Smooth muscle cell of the umbilical artery (primary cell): ENCODE data around the gene ZNF649. TPM values are rescaled to one million over a fixed set of nuclear protein-coding genes. Genes with fewer than 3 reads are reported as not detected.

Experiments
- total RNA-seq: library from RNA; depleted of rRNA; stranded (reverse); fragments of >200 nt; gene quantifications from 2 replicates; pipeline ENCODE4 v1.2.3, GENCODE V29; 2014

Gene ZNF649
- 8.9 and 9.7 TPM in 2 replicates for total RNA-seq

GRCh38 chr19:51904331-51905165, at the start of gene ZNF649:
Gene ZNF649, minus strand, starts transcription at chr19:51905017. Its CDS starts 4,910 bp downstream, at chr19:51900107.

GRCh38 chr19:51926784-51927741, 22.2 kb upstream of the ZNF649 start, which contains the start of gene ZNF613:
Gene ZNF613, plus strand, starts transcription at chr19:51927472. Its CDS starts 8,749 bp downstream, at chr19:51936221.

DNA sequence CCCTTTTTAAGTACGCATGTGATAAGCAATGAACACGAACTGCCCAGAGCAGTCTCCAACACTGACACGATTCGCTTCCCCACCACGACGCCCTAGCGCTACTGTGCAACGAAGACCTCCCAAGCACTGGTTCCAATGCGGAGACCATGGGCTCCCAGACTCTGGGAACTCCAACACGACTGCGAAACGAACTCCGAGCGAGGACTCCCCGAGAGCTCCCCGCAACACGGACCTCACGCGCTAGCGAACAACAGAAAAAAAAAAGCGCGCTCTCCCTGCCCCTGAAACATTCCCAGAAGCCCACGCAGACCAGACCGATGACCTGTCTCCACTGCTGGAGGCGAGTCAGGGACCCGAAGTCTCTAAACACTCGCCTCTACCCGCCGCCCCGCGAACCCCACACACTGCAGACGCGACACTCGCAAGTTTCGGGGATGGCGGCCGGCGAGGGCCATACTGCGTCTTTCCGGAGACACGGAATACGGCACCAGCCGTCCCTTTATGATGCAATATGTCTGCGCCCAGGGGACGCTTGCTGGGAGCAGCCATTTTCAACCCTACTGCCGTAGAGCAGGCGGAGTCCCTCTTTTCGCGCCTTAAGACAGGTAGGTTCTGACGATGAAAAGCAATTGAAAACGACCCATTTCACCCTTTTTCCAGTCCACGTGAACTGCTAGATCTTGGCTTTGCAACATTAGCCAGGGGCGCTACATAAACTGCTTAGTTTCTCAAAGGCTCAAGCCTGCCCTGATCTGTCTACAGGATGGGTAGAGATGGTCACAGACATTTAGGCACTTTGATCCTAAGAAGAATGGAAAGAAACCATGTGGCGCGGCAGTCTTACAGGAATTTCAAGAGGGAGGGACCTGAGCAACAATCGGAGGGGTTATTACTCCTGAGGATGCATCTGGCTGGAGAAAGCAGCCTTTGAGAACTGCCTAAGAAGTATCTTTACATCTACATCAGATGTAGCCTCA, 17.0 kb downstream of the ZNF649 start, which contains the start of gene ZNF577:
Gene ZNF577 (minus strand): TSS at position 430 of the 977 bp plus-strand sequence. CDS start 7,569 bp downstream, outside the sequence.

Other genes with a start within 250 kb of the ZNF649 start
- gene SPACA6, start 211.7 kb downstream of the ZNF649 start, total RNA-seq, result 5.2 and 11.0 TPM in 2 replicates
- gene HAS1, start 181.0 kb downstream of the ZNF649 start, total RNA-seq, result 10.4 and 33.9 TPM in 2 replicates
- gene FPR1, start 153.1 kb downstream of the ZNF649 start, total RNA-seq, result 1.6 and 1.8 TPM in 2 replicates
- 0.05 and 0.30 TPM in 2 replicates for gene FPR2, start 143.8 kb downstream of the ZNF649 start, total RNA-seq
- gene FPR3, start 109.9 kb downstream of the ZNF649 start, total RNA-seq, result under 0.01 and 0.88 TPM in 2 replicates
- 9.1 and 14.0 TPM in 2 replicates for gene ZNF577, start 17.1 kb downstream of the ZNF649 start, total RNA-seq
- 8.0 and 8.4 TPM in 2 replicates for gene ZNF613, start 22.5 kb upstream of the ZNF649 start, total RNA-seq
- 7.7 and 8.3 TPM in 2 replicates for gene ZNF350, start 81.8 kb upstream of the ZNF649 start, total RNA-seq
- 12.5 and 13.3 TPM in 2 replicates for gene ZNF615, start 103.2 kb upstream of the ZNF649 start, total RNA-seq
- gene ZNF614, start 123.4 kb upstream of the ZNF649 start, total RNA-seq, result 10.1 and 11.5 TPM in 2 replicates
- 14.0 and 21.8 TPM in 2 replicates for gene ZNF432, start 143.8 kb upstream of the ZNF649 start, total RNA-seq
- gene ZNF841, start 190.7 kb upstream of the ZNF649 start, total RNA-seq, result 31.5 and 40.3 TPM in 2 replicates
- gene ZNF616, start 234.9 kb upstream of the ZNF649 start, total RNA-seq, result 17.9 and 18.1 TPM in 2 replicates